PC-9 (cell line): ENCODE measurements around the gene TPM3.

Experiments
- EZH2 ChIP-seq: fragments of 200-600 bp; sonication (generic); IDR thresholded peaks from 2 replicates; pipeline ENCODE4 v1.8.0; 2017; ENCODE audit warnings: antibody characterized with exemption, low read depth
- TF ChIP-seq, protein P1 (sequence below): fragments of 200-600 bp; sonication (generic); conservative IDR thresholded peaks from 2 replicates; pipeline ENCODE4 v1.6.1; 2017; ENCODE audit warnings: mixed run types, antibody characterized with exemption, mild to moderate bottlenecking, moderate library complexity

DNA sequence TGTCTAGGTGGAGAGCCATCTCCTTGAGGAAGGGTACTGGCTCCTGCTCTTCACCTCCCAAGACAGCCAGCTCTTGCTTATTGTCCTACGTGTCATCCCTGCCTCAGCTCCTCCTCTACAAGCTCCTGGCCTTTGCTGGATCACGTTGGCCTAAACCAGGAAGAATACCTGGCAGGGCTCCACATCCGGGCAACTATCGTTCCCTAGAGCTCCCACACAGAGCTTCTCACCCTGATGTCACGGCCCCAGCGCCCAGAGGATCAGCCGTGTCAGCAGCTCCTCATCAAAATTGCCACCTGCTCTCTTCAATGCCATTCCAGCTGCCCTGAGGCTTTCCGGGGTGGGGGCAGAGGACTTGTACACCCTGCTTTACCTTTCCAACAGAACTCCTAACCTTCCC, 1.9 kb upstream of the TPM3 start:
- TF ChIP-seq, protein P1, sequence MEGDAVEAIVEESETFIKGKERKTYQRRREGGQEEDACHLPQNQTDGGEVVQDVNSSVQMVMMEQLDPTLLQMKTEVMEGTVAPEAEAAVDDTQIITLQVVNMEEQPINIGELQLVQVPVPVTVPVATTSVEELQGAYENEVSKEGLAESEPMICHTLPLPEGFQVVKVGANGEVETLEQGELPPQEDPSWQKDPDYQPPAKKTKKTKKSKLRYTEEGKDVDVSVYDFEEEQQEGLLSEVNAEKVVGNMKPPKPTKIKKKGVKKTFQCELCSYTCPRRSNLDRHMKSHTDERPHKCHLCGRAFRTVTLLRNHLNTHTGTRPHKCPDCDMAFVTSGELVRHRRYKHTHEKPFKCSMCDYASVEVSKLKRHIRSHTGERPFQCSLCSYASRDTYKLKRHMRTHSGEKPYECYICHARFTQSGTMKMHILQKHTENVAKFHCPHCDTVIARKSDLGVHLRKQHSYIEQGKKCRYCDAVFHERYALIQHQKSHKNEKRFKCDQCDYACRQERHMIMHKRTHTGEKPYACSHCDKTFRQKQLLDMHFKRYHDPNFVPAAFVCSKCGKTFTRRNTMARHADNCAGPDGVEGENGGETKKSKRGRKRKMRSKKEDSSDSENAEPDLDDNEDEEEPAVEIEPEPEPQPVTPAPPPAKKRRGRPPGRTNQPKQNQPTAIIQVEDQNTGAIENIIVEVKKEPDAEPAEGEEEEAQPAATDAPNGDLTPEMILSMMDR: no peak
- no peak for TF ChIP-seq EZH2
